Type B pancreatic cell (in vitro differentiated cells): Measurements from ENCODE around the gene SLC38A11. TPM values are rescaled to one million over a fixed set of nuclear protein-coding genes. Genes with fewer than 3 reads are reported as not detected.

Source experiments
- DNase-seq: peaks from one replicate; pipeline ENCODE4 v3.0.0; 2021; ENCODE audit warnings: mixed read lengths; ENCODE audit not compliant: unreplicated experiment; ENCODE audit errors: extremely low spot score
- H3K27ac Mint-ChIP-seq: 2 replicates; pipeline ENCODE4 v1.8.0; 2021; ENCODE audit warnings: mild to moderate bottlenecking, mixed read lengths
- H3K27me3 Mint-ChIP-seq: 2 replicates; pipeline ENCODE4 v1.8.0; 2021; ENCODE audit warnings: mixed read lengths
- H3K36me3 Mint-ChIP-seq: 2 replicates; pipeline ENCODE4 v1.8.0; 2021; ENCODE audit warnings: mixed read lengths
- H3K4me1 Mint-ChIP-seq: one replicate; pipeline ENCODE4 v1.8.0; 2021; ENCODE audit warnings: mixed read lengths; ENCODE audit not compliant: unreplicated experiment
- H3K4me3 Mint-ChIP-seq: 2 replicates; pipeline ENCODE4 v1.8.0; 2021; ENCODE audit warnings: mild to moderate bottlenecking, mixed read lengths
- H3K9me3 Mint-ChIP-seq: 2 replicates; pipeline ENCODE4 v1.8.0; 2021; ENCODE audit warnings: mixed read lengths
- total RNA-seq: library from RNA; stranded (reverse); gene quantifications from 2 replicates; pipeline ENCODE4 v1.2.1, GENCODE V29; 2021; ENCODE audit warnings: low replicate concordance
- TF ChIP-seq, protein P1 (sequence below): fragments of 200-600 bp; sonication (generic); conservative IDR thresholded peaks from 2 replicates; pipeline ENCODE4 v1.5.0; 2021; ENCODE audit warnings: antibody characterized with exemption, mild to moderate bottlenecking

The SLC38A11 gene
- total RNA-seq, 1 donor from 2014 or later: 3.7 TPM

DNA sequence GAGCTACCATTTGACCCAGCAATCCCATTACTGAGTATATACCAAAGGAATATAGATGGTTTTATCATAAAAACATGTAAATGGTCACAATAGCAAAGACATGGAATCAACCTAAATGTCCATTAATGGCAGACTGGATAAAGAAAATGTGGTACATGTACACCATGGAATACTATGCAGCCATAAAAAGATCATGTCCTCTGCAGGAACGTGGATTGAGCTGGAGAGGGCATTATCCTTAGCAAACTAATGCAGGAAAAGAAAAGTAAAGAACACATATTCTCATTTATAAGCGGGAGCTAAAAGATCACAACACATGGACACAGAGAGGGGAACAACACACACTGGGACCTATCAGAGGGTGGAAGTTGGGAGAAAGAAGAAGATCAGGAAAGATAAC, 22.9 kb downstream of the SLC38A11 start:
- no peak for DNase-seq
- Mint-ChIP-seq H3K4me3 (no peak overlapping the region), H3K27me3 (no peaks in the 10 kb centered on the region), H3K36me3 (no peaks in the 10 kb centered on the region), H3K27ac (no peak overlapping the region), H3K4me1 (no peaks in the 10 kb centered on the region), H3K9me3 (peaks cover 4% of the 10 kb centered on the region)
- TF ChIP-seq, protein P1, sequence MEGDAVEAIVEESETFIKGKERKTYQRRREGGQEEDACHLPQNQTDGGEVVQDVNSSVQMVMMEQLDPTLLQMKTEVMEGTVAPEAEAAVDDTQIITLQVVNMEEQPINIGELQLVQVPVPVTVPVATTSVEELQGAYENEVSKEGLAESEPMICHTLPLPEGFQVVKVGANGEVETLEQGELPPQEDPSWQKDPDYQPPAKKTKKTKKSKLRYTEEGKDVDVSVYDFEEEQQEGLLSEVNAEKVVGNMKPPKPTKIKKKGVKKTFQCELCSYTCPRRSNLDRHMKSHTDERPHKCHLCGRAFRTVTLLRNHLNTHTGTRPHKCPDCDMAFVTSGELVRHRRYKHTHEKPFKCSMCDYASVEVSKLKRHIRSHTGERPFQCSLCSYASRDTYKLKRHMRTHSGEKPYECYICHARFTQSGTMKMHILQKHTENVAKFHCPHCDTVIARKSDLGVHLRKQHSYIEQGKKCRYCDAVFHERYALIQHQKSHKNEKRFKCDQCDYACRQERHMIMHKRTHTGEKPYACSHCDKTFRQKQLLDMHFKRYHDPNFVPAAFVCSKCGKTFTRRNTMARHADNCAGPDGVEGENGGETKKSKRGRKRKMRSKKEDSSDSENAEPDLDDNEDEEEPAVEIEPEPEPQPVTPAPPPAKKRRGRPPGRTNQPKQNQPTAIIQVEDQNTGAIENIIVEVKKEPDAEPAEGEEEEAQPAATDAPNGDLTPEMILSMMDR: no peak

DNA sequence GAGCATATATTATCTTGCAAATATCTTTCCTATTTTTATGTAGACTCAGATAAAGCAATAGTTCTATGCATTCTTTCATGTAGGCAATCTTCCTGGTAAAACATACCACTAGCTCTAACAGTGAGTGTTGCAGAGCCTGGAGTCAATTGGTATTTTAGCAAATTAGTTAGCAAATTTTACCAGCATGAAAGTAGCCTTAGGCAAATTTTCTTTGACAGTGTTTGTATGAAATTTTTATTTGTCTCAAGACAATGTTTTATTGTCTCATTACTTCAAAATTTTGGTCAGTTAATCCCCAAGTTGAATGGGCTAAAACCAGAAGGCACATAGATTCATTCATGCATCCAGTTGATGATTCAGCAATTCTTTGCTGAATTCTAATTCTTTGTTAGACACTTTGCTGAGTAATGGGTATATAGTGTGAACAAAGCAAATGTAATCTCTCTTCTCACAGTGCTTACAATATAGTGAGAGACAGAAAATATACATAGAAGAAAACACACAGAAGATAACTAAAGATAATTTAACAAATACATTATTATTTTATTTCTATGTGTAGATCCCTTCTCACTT, 27.1 kb downstream of the SLC38A11 start:
- H3K9me3 Mint-ChIP-seq: peaks cover 9% of the 10 kb centered on the region
- TF ChIP-seq, protein P1: no peak
- H3K4me1 Mint-ChIP-seq: no peaks in the 10 kb centered on the region
- H3K4me3 Mint-ChIP-seq: no peak overlapping the region
- no peak overlapping the region for H3K27ac Mint-ChIP-seq
- no peaks in the 10 kb centered on the region for H3K36me3 Mint-ChIP-seq
- no peaks in the 10 kb centered on the region for H3K27me3 Mint-ChIP-seq
- no peak for DNase-seq

DNA sequence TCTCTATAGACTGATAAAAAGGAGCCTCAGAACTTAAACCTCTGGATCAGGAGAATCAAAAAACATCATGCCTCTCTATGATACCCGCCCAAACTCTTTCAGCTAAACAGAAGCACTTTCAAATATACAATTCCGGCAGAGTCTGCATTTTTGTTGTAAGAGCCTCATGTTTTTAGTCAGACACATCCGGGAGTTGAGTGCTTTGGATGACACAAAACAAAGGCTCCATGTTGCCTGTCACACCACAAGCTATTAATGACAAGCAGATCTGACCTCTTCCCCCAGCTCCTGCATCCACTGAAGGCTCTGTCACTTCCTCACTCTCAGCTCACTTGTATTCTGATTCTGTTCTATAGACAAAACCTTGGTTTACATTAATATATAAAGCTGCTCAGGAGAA, 33.2 kb downstream of the SLC38A11 start:
- H3K36me3 Mint-ChIP-seq: no peaks in the 10 kb centered on the region
- no peaks in the 10 kb centered on the region for H3K27me3 Mint-ChIP-seq
- no peak overlapping the region for H3K4me3 Mint-ChIP-seq
- DNase-seq: no peak
- peak overlapping the region; percentile 3 for H3K27ac Mint-ChIP-seq
- peaks cover 5% of the 10 kb centered on the region for H3K9me3 Mint-ChIP-seq
- TF ChIP-seq, protein P1: no peak
- H3K4me1 Mint-ChIP-seq: peaks cover 3% of the 10 kb centered on the region

DNA sequence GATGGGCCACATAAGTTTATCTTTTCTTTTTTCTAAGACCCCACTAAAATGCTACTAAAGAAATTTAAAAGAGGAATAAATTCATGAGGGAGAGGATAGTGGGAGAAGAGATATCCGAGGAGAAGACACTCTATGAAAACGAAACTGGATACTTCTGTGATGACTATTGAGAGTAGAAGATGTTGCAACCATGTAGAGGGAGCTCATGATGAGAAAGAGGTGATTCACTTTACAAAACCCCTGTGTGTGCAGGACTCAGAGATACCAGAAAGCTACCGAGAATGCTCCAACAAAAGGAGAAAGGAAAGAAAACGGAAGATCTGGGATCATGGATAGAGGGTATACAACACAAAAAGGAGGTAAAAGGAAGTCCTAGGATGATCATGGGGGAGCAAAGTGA, 34.9 kb downstream of the SLC38A11 start:
- Mint-ChIP-seq H3K27ac (no peak overlapping the region), H3K27me3 (no peaks in the 10 kb centered on the region)

DNA sequence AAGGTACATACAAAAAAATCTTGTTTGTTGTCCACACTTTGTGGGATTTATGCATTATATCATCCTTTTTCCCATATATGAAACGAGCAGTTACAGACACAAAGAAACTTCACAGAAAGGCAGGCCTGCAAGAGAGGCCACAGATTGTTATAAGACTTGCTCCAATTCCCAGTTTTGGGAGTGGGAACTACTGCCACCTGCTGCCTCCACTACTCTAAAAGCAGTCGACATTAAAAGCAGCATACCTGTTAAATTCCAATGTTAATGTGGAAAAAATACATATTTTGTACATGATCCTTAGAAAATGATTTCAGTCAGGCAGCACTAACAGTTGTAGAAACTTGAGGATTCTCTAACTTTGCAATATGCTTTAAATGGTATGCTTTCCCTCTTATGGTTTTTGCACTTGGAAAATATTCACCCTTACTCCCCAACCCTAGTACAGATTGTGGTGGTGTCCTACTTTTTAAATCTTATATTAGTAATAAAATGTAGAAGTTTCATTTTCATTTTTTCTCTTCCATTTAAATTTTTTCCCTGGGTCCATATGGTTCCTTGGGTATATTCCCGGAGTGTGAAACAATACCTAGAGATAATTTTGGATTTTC, 37.9 kb downstream of the SLC38A11 start:
- DNase-seq: no peak
- H3K36me3 Mint-ChIP-seq: no peaks in the 10 kb centered on the region
- H3K4me3 Mint-ChIP-seq: no peak overlapping the region
- no peak overlapping the region for H3K27ac Mint-ChIP-seq
- H3K27me3 Mint-ChIP-seq: no peaks in the 10 kb centered on the region
- H3K4me1 Mint-ChIP-seq: peaks cover 33% of the 10 kb centered on the region
- no peaks in the 10 kb centered on the region for H3K9me3 Mint-ChIP-seq
- TF ChIP-seq, protein P1: peak; percentile 67

More for the DNA sequence above, 34.9 kb downstream of the SLC38A11 start:
- TF ChIP-seq, protein P1: no peak
- Mint-ChIP-seq H3K4me1 (peaks cover 12% of the 10 kb centered on the region), H3K36me3 (no peaks in the 10 kb centered on the region), H3K9me3 (no peaks in the 10 kb centered on the region), H3K4me3 (no peak overlapping the region)
- no peak for DNase-seq
